ENCODE data around the gene TRAF4.
"Not testable (repeated sequence)": the region's sequence is repeated elsewhere in the genome, so short reads cannot be mapped to it uniquely, and the experiment has no call there.

Gene TRAF4

GRCh38 chr17:28722417-28723158 lies 21.2 kb upstream of the TRAF4 start:
- TF ChIP-seq CTCF (IDR thresholded peaks at IDR 0.05; ENCODE audit: low read depth, low read length, missing control alignments), result no peak
- in situ Hi-C loops (cut with HindIII; ENCODE audit: low pct_ligation_motif_present, low sequenced_read_pairs), result no loop called here
- Histone ChIP-seq H3K36me3 (replicated peaks) (peaks cover 43% of the 10 kb centered on the region), H3K4me3 (ENCODE audit: low read depth, low read length) (peak overlapping the region; percentile 24), H3K27ac (no peak overlapping the region), H3K27me3 (replicated peaks) (no peaks in the 10 kb centered on the region)
- no peak for DNase-seq

- Histone ChIP-seq H3K4me3 (ENCODE audit: low read depth, low read length) (no peak overlapping the region), H3K27ac (no peak overlapping the region), H3K27me3 (replicated peaks) (no peaks in the 10 kb centered on the region), H3K36me3 (replicated peaks) (peaks cover 43% of the 10 kb centered on the region)
- TF ChIP-seq CTCF (IDR thresholded peaks at IDR 0.05; ENCODE audit: low read depth, low read length, missing control alignments), result no peak
- in situ Hi-C loops (cut with HindIII; ENCODE audit: low pct_ligation_motif_present, low sequenced_read_pairs), result no loop called here
- DNase-seq, result no peak
Observed at GRCh38 chr17:28723159-28723835, 20.5 kb upstream of the TRAF4 start.

- in situ Hi-C loops (cut with HindIII; ENCODE audit: low pct_ligation_motif_present, low sequenced_read_pairs); H3K27ac ChIP-seq; H3K27me3 ChIP-seq (replicated peaks); DNase-seq; H3K4me3 ChIP-seq (ENCODE audit: low read depth, low read length): not testable (repeated sequence)
- H3K36me3 ChIP-seq (replicated peaks), result peaks cover 43% of the 10 kb centered on the region
Observed at GRCh38 chr17:28723836-28724499, 19.8 kb upstream of the TRAF4 start.

- H3K36me3 ChIP-seq (replicated peaks), result peaks cover 43% of the 10 kb centered on the region
- H3K4me3 ChIP-seq (ENCODE audit: low read depth, low read length), result peak overlapping the region; percentile 70
- in situ Hi-C loops (cut with HindIII; ENCODE audit: low pct_ligation_motif_present, low sequenced_read_pairs), result no loop called here
- no peak for DNase-seq
- no peak for TF ChIP-seq CTCF (IDR thresholded peaks at IDR 0.05; ENCODE audit: low read depth, low read length, missing control alignments)
- peak overlapping the region; percentile 50 for H3K27ac ChIP-seq
- no peaks in the 10 kb centered on the region for H3K27me3 ChIP-seq (replicated peaks)
Observed at GRCh38 chr17:28724500-28725165, 19.2 kb upstream of the TRAF4 start.

GRCh38 chr17:28725166-28725659 lies 18.6 kb upstream of the TRAF4 start:
- Histone ChIP-seq H3K36me3 (replicated peaks) (peaks cover 43% of the 10 kb centered on the region), H3K4me3 (ENCODE audit: low read depth, low read length) (peak overlapping the region; percentile 70), H3K27ac (peak overlapping the region; percentile 50), H3K27me3 (replicated peaks) (no peaks in the 10 kb centered on the region)
- peak; percentile 47 for DNase-seq
- TF ChIP-seq CTCF (IDR thresholded peaks at IDR 0.05; ENCODE audit: low read depth, low read length, missing control alignments), result peak; percentile 19
- in situ Hi-C loops (cut with HindIII; ENCODE audit: low pct_ligation_motif_present, low sequenced_read_pairs), result no loop called here

Measured in brain microvascular endothelial cell (primary cell).